Inflammatory macrophage treated with lipopolysaccharide for 4 hours (primary cell): Measurements from ENCODE around the gene NOS3.
"Not testable (repeated sequence)": the region's sequence is repeated elsewhere in the genome, so short reads cannot be mapped to it uniquely, and the experiment has no call there.

ENCODE experiments used
- DNase-seq: peaks from one replicate; pipeline ENCODE4 v3.0.0-alpha.2; 2020

The NOS3 gene

GRCh38 chr7:151003572-151003971 is 12.8 kb downstream of the NOS3 start:
- DNase-seq = no peak

DNA sequence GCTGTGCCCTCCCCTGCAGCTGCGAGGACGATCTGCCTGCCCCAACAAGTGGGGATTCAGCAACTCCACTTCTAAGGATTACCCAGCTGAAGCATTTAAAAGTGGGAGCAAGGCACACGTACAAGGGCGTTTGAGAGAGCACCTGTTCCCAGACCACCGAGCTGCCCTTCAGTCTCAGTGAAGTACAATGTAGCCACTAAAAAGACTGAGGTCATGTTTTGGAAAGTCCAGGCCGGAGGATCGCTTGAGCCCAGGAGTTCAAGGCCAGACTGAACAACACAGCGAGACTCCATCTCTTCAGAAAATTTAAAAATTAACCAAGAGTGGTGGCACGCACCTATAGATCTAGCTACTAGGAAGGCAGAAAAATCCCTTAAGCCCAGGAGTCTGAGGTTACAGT is 14.7 kb downstream of the NOS3 start:
- DNase-seq = no peak

DNA sequence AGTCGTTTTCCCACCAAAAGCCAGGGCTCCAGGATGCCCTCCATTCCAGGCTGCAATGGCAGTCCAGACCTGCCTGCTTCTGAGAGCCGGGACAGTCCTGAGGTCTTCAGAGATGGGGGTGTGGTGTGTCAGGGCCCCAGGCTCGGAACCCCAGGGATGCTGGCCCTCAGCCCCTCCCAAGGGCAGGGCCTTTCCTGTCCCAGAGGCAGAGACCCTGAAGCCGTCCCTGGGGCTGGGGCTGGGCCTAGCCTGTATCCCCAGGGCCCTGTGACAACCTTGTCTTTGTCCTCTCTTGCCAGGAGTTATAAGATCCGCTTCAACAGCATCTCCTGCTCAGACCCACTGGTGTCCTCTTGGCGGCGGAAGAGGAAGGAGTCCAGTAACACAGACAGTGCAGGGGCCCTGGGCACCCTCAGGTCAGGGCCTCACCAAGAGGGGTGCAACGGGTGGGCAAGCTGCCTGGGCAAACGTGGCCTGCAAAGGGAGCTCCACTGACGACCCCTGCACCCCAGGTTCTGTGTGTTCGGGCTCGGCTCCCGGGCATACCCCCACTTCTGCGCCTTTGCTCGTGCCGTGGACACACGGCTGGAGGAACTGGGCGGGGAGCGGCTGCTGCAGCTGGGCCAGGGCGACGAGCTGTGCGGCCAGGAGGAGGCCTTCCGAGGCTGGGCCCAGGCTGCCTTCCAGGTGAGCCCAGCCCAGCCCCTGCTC is 15.9 kb downstream of the NOS3 start:
- DNase-seq = no peak

DNA sequence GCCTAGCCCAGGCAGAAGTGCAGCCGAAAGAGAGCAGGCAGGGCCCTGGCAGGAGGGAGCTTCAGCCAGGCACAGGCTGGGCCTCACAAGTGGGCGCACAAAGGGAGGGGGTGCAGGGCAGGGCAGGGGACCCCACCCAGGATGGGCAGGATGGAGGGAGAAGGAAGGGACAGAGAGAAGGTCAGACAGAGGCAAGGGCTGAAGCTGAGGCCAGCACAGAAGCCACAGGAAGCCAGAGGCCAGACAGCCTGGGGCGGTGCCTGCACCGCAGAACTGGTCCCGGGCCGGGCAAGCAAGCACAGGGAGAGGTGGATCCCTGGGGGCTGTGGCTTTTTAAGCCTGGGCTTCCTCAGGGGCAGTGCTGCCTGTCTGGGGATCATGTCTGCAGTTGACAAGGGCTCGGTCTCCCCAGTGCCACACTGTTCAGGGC is 16.7 kb downstream of the NOS3 start:
- no peak for DNase-seq

GRCh38 chr7:151008143-151008510 is 17.3 kb downstream of the NOS3 start:
- DNase-seq = no peak

GRCh38 chr7:151008511-151009323 is 17.9 kb downstream of the NOS3 start:
- DNase-seq = peak; percentile 39

GRCh38 chr7:151009327-151010036 is 18.7 kb downstream of the NOS3 start:
- no peak for DNase-seq

- DNase-seq = no peak
These were observed 19.2 kb downstream of the NOS3 start for GRCh38 chr7:151010037-151010306.

DNA sequence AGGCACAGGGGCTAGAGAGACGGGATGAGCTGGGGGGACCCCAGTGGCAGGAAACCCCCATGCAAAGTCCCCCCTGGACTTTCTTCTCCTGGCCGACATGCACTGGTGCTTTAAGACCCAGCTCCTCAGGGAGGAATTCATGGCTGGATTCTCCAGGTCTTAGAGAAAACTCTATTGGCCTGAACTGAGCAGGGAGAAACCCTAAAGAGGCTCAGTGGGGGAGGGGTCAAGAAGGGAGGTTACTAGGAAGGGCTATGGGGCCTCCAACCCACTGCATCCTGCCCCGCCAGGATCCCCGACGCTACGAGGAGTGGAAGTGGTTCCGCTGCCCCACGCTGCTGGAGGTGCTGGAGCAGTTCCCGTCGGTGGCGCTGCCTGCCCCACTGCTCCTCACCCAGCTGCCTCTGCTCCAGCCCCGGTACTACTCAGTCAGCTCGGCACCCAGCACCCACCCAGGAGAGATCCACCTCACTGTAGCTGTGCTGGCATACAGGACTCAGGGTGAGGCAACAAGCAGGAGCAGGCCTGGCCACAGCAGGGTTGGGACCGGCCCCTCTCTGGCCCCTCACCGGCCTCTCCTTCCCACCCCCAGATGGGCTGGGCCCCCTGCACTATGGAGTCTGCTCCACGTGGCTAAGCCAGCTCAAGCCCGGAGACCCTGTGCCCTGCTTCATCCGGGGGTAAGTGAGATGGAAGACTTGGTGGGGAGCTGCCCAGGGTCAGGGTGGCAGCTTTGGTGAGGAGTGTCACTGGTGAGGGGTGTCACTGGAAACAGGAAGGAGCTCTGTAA is 19.7 kb downstream of the NOS3 start:
- DNase-seq = peak; percentile 30

GRCh38 chr7:151011097-151011409 is 20.2 kb downstream of the NOS3 start:
- DNase-seq = peak; percentile 71

DNA sequence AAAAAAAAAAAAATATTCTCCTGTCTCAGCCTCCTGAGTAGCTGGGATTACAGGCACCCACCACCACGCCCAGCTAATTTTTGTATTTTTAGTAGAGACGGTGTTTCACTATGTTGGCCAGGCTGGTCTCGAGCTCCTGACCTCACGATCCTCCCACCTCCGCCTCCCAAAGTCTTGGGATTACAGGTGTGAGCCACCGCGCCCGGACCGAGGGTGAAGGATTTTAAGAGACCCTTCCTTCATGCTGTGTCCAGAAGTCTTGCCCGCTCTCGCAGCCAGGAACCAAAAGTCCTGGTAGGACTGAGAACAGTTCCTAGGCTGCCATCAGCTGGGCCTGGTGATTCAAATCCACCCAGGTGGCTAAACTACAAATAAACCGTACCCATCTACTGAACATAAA is 20.8 kb downstream of the NOS3 start:
- not testable (repeated sequence) for DNase-seq

GRCh38 chr7:151012031-151012692 is 21.3 kb downstream of the NOS3 start:
- no peak for DNase-seq

DNA sequence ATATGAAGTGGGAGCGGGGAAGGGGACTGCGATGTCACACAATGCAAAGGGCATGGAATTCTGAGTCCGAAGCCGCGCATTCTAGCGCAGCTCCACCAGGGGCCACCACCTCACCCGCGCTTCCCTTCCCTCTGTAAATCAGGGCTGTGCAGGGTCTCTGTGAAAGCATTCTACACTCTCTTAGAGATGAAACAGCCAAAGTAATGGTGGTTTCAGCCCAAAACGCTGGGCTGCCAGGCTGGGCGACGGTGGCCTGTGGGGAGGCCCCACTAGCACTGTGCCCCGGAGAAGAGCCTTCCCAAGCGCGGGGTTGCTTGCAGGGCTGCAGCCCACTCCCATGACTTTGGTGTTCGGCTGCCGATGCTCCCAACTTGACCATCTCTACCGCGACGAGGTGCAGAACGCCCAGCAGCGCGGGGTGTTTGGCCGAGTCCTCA is 22.1 kb downstream of the NOS3 start:
- DNase-seq = peak; percentile 33

DNA sequence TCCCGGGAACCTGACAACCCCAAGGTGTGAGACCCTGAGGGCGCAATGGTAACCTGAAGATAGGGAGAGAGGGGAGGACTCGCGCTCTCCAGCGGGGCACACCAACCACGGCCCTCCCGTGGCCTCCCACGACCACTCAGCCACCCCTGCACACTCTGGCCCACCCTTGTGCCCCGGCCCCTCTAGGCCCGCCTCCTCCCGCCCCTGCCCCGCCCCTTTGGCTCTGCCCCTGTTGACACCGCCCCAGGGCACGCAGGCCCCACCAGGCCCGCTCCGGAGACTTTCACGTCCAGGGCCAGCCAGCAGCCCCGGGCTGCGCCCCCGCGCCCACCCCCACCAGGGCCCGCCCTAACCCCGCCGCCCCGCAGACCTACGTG is 22.5 kb downstream of the NOS3 start:
- no peak for DNase-seq

DNA sequence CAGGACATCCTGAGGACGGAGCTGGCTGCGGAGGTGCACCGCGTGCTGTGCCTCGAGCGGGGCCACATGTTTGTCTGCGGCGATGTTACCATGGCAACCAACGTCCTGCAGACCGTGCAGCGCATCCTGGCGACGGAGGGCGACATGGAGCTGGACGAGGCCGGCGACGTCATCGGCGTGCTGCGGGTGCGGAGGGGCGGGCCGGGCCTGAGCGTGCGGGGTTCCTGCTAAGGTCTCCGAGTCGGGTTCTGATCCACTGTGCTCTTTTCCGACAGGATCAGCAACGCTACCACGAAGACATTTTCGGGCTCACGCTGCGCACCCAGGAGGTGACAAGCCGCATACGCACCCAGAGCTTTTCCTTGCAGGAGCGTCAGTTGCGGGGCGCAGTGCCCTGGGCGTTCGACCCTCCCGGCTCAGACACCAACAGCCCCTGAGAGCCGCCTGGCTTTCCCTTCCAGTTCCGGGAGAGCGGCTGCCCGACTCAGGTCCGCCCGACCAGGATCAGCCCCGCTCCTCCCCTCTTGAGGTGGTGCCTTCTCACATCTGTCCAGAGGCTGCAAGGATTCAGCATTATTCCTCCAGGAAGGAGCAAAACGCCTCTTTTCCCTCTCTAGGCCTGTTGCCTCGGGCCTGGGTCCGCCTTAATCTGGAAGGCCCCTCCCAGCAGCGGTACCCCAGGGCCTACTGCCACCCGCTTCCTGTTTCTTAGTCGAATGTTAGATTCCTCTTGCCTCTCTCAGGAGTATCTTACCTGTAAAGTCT is 23.1 kb downstream of the NOS3 start:
- DNase-seq = peak; percentile 68

- peak; percentile 46 for DNase-seq
These were observed 24.1 kb downstream of the NOS3 start for GRCh38 chr7:151014950-151015349.

GRCh38 chr7:151015967-151016366 is 25.1 kb downstream of the NOS3 start:
- DNase-seq = no peak

DNA sequence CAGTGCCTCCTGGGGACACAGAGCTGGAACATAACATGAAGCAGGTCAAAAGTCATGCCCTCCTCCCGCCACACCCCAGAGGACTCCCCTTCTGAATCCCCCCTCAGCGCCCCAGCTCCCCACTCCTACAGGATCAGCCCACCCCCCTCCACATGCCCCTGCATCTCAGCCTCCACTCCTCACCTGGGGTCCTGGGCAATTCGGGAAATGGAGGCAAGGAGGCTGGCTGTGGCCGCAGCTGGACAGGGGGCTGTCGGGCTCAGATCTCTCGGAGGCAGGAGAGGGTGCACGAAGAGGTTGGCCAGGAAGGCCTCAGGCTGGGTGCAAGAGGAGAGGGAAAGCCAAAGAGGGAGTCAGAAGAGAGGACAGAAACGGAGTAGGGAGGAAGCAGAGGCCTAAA is 25.7 kb downstream of the NOS3 start:
- no peak for DNase-seq

- DNase-seq = no peak
These were observed 26.1 kb downstream of the NOS3 start for GRCh38 chr7:151016942-151017341.

DNA sequence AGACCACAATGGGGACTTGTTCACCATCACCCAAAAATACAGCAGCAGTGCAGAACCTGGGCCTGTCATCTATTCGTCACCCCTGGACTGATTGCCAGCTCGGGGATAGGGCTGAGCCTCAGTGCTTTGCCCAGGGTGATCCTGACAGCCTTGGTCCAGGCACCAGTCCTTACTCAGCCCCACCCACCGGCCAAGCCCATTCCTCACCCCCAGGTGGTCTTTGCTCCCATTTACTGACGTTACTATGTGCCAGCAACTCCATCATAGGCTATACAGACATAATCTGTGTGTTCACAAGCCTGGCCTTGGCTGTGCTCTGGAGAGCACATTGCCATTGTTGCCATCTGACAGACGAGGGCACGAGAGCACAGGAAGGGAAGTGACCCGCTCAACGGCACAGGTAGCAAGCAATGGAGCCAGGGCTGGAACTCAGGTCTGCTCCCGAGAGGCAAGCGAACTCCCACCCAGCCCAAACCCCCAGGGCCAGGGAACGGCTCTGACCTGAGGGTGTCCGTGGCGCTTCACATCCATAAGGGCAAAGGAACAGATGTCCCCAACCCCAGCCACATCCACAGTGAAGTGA is 26.6 kb downstream of the NOS3 start:
- no peak for DNase-seq

GRCh38 chr7:151017953-151018420 is 27.2 kb downstream of the NOS3 start:
- DNase-seq = peak; percentile 43
